RWPE1 (cell line): Measurements from ENCODE around the gene TBC1D16.
"Not testable (repeated sequence)": the region's sequence is repeated elsewhere in the genome, so short reads cannot be mapped to it uniquely, and the experiment has no call there.

Source experiments
- CTCF ChIA-PET: fragments of 350-600 bp; sonication (Branson Sonifier 250); formaldehyde crosslinking; extraction: SDS; loops from one replicate; lab custom pipeline; 2021; lab: Yijun Ruan, JAX
- POLR2A ChIA-PET: fragments of 400-600 bp; formaldehyde crosslinking; extraction: SDS; loops from one replicate; lab custom pipeline; 2020; ENCODE audit warnings: antibody characterized with exemption; ENCODE audit not compliant: low non-redundant PET; lab: Yijun Ruan, JAX
- DNase-seq: peaks from one replicate; pipeline ENCODE4 v3.0.0; 2012; ENCODE audit warnings: low spot score
- H3K27ac ChIP-seq: fragments of 450-650 bp; 2 replicates; pipeline ENCODE4 v1.5.1; 2017
- TF ChIP-seq, protein P1 (sequence below): fragments of 450-650 bp; conservative IDR thresholded peaks from 2 replicates; pipeline ENCODE4 v1.5.1; 2017; ENCODE audit warnings: low read depth, mild to moderate bottlenecking

Gene TBC1D16

GRCh38 chr17:80055597-80055996, 19.9 kb upstream of the TBC1D16 start:
- H3K27ac ChIP-seq, result no peak overlapping the region
- no peak for DNase-seq
- POLR2A ChIA-PET, result no interaction called here
- CTCF ChIA-PET, result interaction anchor here (0.6 kb wide), 2 partner anchors 11 to 882 kb away, joined by 3 to 4 read pairs; no protein-coding TSS in a partner anchor
- TF ChIP-seq, protein P1, sequence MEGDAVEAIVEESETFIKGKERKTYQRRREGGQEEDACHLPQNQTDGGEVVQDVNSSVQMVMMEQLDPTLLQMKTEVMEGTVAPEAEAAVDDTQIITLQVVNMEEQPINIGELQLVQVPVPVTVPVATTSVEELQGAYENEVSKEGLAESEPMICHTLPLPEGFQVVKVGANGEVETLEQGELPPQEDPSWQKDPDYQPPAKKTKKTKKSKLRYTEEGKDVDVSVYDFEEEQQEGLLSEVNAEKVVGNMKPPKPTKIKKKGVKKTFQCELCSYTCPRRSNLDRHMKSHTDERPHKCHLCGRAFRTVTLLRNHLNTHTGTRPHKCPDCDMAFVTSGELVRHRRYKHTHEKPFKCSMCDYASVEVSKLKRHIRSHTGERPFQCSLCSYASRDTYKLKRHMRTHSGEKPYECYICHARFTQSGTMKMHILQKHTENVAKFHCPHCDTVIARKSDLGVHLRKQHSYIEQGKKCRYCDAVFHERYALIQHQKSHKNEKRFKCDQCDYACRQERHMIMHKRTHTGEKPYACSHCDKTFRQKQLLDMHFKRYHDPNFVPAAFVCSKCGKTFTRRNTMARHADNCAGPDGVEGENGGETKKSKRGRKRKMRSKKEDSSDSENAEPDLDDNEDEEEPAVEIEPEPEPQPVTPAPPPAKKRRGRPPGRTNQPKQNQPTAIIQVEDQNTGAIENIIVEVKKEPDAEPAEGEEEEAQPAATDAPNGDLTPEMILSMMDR, result no peak

DNA sequence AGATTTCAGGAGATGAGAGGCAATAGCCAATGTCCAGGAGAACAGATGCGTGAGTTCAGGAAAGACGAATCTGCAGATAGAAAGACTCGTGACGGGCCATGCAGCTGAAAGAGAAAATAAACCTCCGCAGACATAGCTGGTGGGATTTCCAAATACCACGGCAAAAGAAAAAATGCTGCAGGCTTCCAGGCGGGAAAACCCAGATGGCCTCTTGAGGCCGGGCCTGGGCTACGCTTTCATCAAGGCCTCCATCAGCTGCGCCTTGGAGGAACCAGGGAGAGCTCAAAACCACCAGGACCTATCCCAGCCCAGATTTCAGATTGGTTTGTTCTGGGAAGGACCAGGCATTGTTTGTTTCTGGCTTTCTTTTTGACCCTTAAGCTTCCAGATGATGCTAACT, 17.4 kb upstream of the TBC1D16 start:
- CTCF ChIA-PET, result interaction anchor here (0.6 kb wide), 1 partner anchor 374 kb away, joined by 3 read pairs; no protein-coding TSS in a partner anchor
- H3K27ac ChIP-seq, result no peak overlapping the region
- TF ChIP-seq, protein P1, result no peak
- DNase-seq, result no peak
- POLR2A ChIA-PET, result no interaction called here

DNA sequence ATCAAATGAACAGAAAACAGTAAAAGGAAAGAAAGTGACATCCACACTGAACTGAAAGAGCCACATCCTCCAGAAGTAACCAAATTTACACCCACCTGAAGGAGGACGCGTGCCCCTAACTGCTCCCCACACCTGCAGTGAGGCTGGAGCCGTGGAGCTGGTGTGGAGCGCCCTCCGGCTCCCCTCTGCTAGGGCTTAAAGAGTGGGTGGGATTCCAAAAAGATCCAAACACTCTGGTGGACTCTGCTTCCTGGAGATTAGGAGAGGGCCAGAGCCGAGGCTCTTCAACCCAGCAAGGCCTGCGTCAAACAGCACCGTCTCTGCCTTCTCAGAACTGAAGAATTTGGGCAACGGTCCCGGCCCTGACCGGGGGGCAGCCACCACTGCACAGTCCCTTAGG, 16.0 kb upstream of the TBC1D16 start:
- DNase-seq, result no peak
- CTCF ChIA-PET, result no interaction called here
- TF ChIP-seq, protein P1, result no peak
- no peak overlapping the region for H3K27ac ChIP-seq
- POLR2A ChIA-PET, result interaction anchor here (0.6 kb wide), 1 partner anchor 17 kb away, joined by 3 read pairs; no protein-coding TSS in a partner anchor

GRCh38 chr17:80050706-80051105, 15.0 kb upstream of the TBC1D16 start:
- ChIA-PET CTCF (no interaction called here), POLR2A (no interaction called here)
- TF ChIP-seq, protein P1, result no peak
- DNase-seq, result no peak
- H3K27ac ChIP-seq, result no peak overlapping the region

DNA sequence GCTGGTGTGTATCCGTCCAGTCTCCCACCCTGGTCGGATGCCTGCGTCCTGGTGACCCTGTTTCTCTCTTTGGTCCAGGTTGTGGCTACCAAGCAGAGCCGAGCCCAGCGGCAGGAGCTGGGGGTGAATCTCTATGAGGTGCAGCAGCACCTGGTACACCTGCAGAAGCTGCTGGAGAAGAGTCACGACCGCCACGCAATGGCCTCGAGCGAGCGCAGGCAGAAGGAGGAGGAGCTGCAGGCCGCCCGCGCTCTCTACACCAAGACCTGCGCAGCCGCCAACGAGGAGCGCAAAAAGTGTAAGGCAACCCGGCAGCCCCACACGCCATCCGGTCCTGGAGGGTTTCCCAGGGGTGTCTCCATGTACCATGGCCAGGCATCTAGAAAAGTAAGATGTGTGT, 14.3 kb upstream of the TBC1D16 start:
- TF ChIP-seq, protein P1, result no peak
- POLR2A ChIA-PET, result no interaction called here

DNA sequence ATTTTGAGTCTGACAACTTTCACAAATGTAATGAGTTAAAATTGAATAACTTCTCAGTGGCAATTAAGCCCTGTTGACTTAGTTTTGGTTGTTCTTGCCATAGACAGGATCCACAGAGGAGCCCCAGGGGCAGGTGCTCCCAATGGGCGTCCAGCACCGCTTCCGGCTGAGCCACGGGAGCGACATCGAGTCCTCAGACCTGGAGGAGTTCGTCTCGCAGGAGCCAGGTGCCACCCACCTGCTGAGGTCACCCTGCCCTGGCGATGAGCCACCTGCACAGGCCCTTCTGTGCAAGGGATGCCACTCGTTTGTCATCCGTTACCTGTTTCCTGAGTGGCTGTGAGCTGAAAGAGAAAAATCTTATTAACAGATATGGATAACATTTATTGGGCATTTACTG, 11.5 kb upstream of the TBC1D16 start:
- H3K27ac ChIP-seq, result no peak overlapping the region
- CTCF ChIA-PET, result no interaction called here
- POLR2A ChIA-PET, result no interaction called here
- no peak for DNase-seq
- TF ChIP-seq, protein P1, result no peak

More for the DNA sequence above, 14.3 kb upstream of the TBC1D16 start:
- DNase-seq, result no peak
- no peak overlapping the region for H3K27ac ChIP-seq
- CTCF ChIA-PET, result no interaction called here

GRCh38 chr17:80046709-80047108, 11.0 kb upstream of the TBC1D16 start:
- CTCF ChIA-PET, POLR2A ChIA-PET, H3K27ac ChIP-seq, DNase-seq: not testable (repeated sequence)
